NK-92 (cell line): Measurements from ENCODE around the gene MRPL36.

Experiments used
- DNase-seq: peaks from one replicate; lab custom pipeline; 2025; ENCODE audit not compliant: unreplicated experiment; lab: John Stamatoyannopoulos, UW

MRPL36 gene

GRCh38 chr5:1782385-1783215, 17.0 kb downstream of the MRPL36 start:
- no peak for DNase-seq

- DNase-seq: no peak
These were observed 17.8 kb downstream of the MRPL36 start for GRCh38 chr5:1781726-1782384.

DNA sequence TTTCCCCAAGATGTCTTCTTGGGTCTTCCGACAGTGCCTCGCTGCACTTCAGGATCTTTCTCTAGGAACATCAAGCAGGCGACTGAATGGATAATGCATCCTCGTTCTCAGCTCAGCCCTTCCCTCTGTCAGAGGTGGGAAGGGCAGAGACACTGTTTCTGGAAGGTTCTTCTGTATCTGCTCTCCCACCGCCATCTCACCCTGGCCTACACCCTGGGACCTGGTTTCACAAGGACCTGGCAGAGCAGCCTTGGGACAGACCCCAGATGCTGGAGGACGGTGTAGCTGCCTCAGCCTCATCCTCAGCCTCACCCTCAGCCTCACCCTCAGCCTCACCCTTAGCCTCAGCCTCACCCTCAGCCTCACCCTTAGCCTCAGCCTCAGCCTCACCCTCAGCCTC, 18.5 kb downstream of the MRPL36 start:
- no peak for DNase-seq

DNA sequence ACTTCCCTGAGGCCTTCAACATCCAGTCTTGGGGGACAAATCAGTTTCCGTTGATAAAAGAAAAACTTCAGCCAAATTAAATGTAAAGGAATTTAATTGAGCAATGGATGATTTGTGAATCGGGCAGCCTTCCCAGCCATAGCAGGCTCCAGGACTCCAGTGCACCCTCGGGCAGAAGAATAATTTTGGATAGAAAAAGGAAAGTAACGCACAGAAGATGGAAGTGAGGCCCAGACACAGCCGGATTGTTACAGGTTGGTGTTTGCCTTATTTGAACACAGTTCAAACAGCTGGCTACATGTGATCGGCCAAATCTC, 19.1 kb downstream of the MRPL36 start:
- no peak for DNase-seq

DNA sequence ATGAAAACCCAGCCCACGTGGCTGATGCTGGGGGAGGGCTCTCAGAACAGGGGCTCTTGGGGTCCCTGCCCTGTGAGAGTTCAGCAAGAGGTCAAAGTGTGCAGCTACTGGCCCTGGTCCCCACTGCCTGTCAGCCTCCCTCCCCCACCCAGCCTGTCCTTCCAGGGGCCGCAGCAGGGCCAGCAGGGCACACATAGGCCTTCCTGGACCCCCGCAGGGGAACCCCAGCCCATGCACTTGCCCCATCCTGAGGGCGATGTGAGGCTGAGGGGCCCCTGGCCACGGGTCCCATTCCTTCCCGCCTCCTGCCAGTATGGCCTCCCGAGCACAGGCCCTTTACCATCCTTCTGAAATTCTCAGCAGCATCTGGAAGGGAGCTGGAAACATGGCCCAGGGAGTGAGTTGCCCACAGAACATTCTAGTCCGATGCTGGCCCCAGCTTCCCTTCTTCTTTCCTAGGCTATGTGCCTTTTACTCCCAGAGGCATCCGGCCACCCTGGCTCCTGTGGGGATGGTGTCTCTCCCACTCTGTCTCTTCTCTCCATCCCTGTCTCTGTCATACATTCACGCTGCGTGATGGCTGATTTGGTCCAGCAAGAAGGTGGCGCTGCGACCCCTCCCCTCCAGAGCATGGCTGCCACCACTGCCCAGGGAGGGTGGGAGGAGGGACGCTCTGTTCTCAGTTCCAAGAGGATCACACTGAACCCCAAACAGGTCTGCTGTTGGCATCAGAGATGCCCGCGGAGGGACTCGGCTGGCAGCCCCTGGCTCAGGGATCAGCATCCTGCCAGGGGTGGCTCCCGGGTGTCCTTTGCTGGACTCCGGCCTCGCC, 19.6 kb downstream of the MRPL36 start:
- no peak for DNase-seq

DNA sequence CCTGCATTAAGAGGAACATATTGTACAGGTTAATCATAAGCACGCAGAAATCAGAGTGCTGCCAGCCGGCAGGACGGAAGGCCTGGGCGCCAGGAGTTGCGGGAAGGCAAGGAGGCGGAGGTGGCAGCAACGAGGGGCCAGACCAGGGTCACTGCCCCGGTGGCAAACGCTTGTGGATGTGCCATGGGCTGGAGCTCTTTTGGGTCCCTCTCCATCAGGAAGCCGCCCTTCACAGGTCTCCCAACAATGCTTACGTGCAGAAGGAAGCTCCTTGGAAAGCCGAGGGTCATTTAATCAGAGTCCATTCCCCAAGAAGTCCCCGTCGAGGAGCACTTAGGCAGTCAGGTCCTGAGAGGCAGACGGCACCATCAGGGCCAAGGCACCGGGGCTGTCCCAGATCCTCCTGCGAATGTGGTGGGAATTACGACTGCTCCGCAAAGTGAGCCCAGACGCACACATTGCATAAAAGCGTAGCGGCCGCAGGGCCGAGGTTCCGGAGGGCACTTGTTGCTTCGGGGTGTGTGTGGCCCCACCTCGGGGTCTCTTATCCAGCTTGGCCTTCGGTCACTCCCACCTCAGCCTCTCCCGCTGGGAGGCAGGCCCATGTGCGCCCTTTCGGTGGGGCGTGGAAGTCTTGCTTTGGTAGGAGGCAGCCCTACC, 20.5 kb downstream of the MRPL36 start:
- no peak for DNase-seq

DNA sequence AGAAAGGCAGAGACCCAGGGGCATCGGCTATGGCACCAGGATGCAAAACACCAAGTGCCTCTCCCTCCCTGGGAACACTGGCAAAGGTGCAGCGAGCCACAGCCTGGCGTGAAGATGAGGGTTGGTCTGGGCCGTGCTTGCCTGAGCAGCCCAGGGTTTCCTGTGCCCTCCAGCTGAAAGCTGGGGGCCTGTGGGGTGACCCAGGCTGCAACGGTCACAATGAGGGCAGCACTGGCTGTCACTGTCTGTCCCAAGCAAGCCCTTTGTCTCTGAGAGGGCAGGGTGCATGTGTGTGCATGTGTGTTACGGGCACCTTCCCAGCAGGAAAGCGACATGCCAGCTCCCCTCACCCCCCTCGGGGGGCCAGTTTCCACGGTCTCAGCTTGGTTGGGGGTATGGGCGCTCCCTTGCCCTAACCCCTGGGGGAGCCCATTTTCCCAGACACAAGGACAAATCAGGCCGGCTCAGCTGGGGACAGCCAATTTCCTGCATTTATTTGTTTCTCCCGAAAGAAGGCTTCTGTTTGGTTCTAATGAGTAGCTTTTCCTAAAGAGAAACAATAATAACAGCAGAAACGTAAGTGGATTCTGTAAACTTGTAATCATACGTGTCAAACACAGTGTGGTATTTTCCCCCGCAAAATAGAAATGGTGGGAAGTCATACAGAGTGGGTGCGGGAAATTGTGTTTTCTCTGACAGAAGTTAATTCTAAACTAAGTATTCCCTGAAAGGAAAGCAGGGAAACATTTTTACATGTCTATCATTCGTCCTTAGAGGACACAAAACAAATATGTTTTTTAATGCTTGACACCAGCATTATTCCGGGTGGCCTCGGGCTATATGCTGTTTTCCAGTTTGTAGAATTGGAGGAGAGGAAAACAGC, 21.3 kb downstream of the MRPL36 start:
- no peak for DNase-seq

DNA sequence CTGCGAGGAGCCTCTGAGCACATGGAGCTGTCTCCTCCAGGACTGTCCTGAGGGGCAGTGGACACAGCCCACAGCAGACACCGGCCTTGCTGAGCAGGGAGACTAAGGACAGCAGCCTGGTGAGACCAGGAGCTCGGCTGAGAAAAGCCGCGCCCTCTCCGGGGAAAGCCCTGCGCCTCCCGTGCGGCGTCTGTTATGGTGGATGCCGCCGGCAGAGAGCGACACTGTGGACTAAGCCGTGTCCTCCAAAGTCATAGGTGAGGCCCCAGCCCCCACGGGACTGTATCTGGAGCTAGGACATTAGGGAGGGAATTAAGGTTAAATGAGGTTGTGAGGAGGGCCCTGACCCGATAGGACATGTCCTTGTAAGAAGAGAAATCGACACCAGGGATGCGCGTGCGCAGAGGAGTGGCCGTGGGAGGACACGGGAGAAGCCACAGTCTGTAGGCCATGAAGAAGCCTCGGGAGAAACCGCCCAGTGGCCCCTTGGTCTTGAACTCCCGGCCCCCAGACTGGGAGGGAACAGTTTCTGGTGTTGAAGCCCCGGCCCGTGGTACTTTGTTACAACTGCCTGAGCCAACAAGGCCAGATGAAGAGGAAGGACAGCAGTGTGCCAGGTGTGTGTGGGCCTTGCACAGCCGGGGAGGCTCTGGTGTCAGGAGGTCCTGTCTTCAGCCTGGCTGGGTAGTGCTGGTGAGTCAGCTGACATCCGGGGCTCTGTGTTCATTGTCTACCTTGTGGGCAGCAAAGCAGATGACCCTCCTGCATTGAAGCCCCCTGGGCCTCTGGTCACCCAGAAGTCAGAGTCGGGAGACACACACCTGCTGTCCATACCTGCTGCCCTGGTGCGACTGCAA, 22.1 kb downstream of the MRPL36 start:
- no peak for DNase-seq

- no peak for DNase-seq
These were observed 22.8 kb downstream of the MRPL36 start for GRCh38 chr5:1776831-1777230.

DNA sequence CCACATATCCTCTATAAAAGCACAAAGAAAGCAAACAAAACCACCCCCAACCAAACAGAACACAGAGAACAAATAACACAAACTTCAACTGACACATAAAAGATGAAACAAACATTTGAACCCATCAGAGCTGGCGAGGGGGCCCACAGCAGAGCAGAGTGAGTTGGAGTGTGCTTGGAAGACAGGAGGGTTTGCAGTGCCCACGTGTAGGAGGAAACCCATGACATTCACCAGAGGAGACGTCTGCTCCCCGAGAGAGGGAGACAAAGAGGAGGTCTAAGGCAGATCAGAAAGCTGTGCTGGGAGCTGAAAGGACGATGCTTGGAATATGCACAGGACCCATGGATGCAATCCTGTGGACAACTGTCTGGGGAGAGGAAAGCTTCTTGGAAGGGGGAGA, 27.0 kb downstream of the MRPL36 start:
- DNase-seq: no peak

GRCh38 chr5:1771149-1772065, 28.2 kb downstream of the MRPL36 start:
- DNase-seq: no peak

DNA sequence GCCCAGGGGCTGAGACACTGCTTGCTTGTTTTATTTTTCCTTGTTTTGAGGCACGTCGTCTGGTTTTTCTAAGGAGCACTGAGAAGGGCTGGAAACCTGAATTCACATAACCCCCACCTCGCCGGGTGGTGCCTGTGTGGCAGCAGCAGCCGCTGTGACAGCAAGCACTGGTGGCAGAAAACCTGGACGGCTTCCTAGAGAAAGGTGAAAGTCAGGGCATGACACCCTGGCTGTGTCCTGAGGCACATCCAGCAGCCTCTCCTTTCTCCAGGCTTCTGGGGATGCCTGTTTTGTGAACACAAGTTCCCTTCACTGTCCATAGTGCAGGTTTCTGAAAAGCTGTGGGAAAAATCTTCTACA, 29.2 kb downstream of the MRPL36 start:
- no peak for DNase-seq

- no peak for DNase-seq
These were observed 29.7 kb downstream of the MRPL36 start for GRCh38 chr5:1769752-1770442.

- DNase-seq: no peak
These were observed 30.5 kb downstream of the MRPL36 start for GRCh38 chr5:1769017-1769640.

- no peak for DNase-seq
These were observed 31.2 kb downstream of the MRPL36 start for GRCh38 chr5:1768283-1769000.

GRCh38 chr5:1767524-1768282, 31.9 kb downstream of the MRPL36 start:
- no peak for DNase-seq
